Uterus (tissue), 4 donors: ENCODE data around the gene NKAPD1. TPM values are rescaled to one million over a fixed set of nuclear protein-coding genes. Genes with fewer than 3 reads are reported as not detected.
"Not testable (repeated sequence)": the region's sequence is repeated elsewhere in the genome, so short reads cannot be mapped to it uniquely, and the experiment has no call there.

Source experiments
- DNase-seq, 2 donors: peaks; one replicate each; pipeline ENCODE4 v3.0.0-alpha.2; 2019 to 2020
- H3K27ac ChIP-seq, 2 donors: fragments of 200-600 bp; sonication (generic); 1 replicate in 1 of 2; 2 replicates in 1 of 2; pipeline ENCODE4 v1.5.1; 2016 to 2018
- H3K27me3 ChIP-seq, 2 donors: fragments of 200-600 bp; sonication (generic); one replicate each; pipeline ENCODE4 v1.5.1; 2018 to 2019; ENCODE audit warnings: control low read depth in 1 of 2
- H3K36me3 ChIP-seq, 2 donors: fragments of 200-600 bp; sonication (generic); one replicate each; pipeline ENCODE4 v1.5.1; 2019; ENCODE audit warnings: control low read depth in 1 of 2
- H3K4me1 ChIP-seq, 2 donors: fragments of 200-600 bp; sonication (generic); one replicate each; pipeline ENCODE4 v1.5.1; 2018 to 2019; ENCODE audit warnings: control low read depth in 1 of 2
- H3K4me3 ChIP-seq, 2 donors: fragments of 200-600 bp; sonication (generic); 1 replicate in 1 of 2; 2 replicates in 1 of 2; pipeline ENCODE4 v1.5.1; 2018 to 2019; ENCODE audit warnings: mild to moderate bottlenecking in 1 of 2
- H3K9me3 ChIP-seq, 2 donors: fragments of 200-600 bp; sonication (generic); one replicate each; pipeline ENCODE4 v1.5.1; 2019; ENCODE audit warnings: control low read depth in 1 of 2
- CTCF ChIP-seq, 4 experiments: fragments of 200-600 bp in 2 of 4; fragments of 450-650 bp in 2 of 4; sonication (generic) in 2 of 4; IDR thresholded peaks; one replicate each; pipeline ENCODE4 v1.5.1; 2016 to 2019; ENCODE audit warnings: antibody characterized with exemption in 4 of 4, mild to moderate bottlenecking in 2 of 4, moderate library complexity in 1 of 4
- POLR2A ChIP-seq, 2 donors: fragments of 450-650 bp; IDR thresholded peaks; one replicate each; pipeline ENCODE4 v1.6.1; 2016; ENCODE audit warnings: antibody characterized with exemption in 2 of 2, mild to moderate bottlenecking in 1 of 2, moderate library complexity in 1 of 2
- intact Hi-C: fragments of 100-400 bp; cut with DNase I; formaldehyde crosslinking; loops from one replicate; pipeline ENCODE4 v1.15.1; 2023; ENCODE audit warnings: low total_unique reads
- total RNA-seq, 4 donors: library from RNA; depleted of rRNA in 3 of 4; stranded (reverse); fragments of >200 nt in 3 of 4; gene quantifications; one replicate each; pipeline versions ENCODE4 v1.1.0 to v1.2.4, GENCODE V29; 2014 to 2023
- donor health status: DM: yes; HTN: yes; CAD: no.

NKAPD1 gene
- total RNA-seq, result 10 to 100 TPM in 2 of 4 donors, 1 to 10 TPM in 2; 2.3 to 32.9 (median 14.3) TPM

GRCh38 chr11:112073941-112074811 is at the start of gene NKAPD1, which contains the start of gene PIH1D2:
Gene NKAPD1 (plus strand): TSS chr11:112074299. CDS start chr11:112075575, 1,276 bp downstream.
Gene PIH1D2 (minus strand): TSS chr11:112074017. CDS start chr11:112073174, 843 bp downstream.
- H3K4me3 ChIP-seq, result peak within 1 kb of the TSS; percentile 63 to 81
- H3K27ac ChIP-seq, result peak within 1 kb of the TSS; percentile 86 to 92
- no peaks in the 10 kb centered on the region for H3K9me3 ChIP-seq
- no peaks in the 10 kb centered on the region for H3K36me3 ChIP-seq
- H3K27me3 ChIP-seq, result no peaks in the 10 kb centered on the region
- intact Hi-C loops, result no loop called here
- peak; percentile 73 to 79 for DNase-seq
- TF ChIP-seq CTCF (IDR thresholded peaks at IDR 0.05), result peak in 3 of 4 experiments; percentile 6 to 42 (median 6)
- peak in 1 of 2 donors; percentile 17 for TF ChIP-seq POLR2A (IDR thresholded peaks at IDR 0.05)
- H3K4me1 ChIP-seq, result peaks cover 0 to 9% of the 10 kb centered on the region in 2 donors

- intact Hi-C loops, result no loop called here
- TF ChIP-seq POLR2A (IDR thresholded peaks at IDR 0.05), result peak in 1 of 2 donors; percentile 35
- no peak for TF ChIP-seq CTCF (IDR thresholded peaks at IDR 0.05)
- no peaks in the 10 kb centered on the region for H3K9me3 ChIP-seq
Measured at GRCh38 chr11:112024773-112025678, 49.1 kb upstream of the NKAPD1 start, which contains the start of gene DLAT. Gene DLAT (plus strand): TSS chr11:112025408. CDS start chr11:112025473, 65 bp downstream.

GRCh38 chr11:112025707-112026106 is 48.4 kb upstream of the NKAPD1 start:
- Histone ChIP-seq H3K9me3 (no peaks in the 10 kb centered on the region), H3K4me1 (no peaks in the 10 kb centered on the region), H3K27ac (peak overlapping the region; percentile 84 to 85), H3K27me3 (no peaks in the 10 kb centered on the region), H3K36me3 (no peaks in the 10 kb centered on the region), H3K4me3 (peak overlapping the region; percentile 72 to 73)
- TF ChIP-seq POLR2A (IDR thresholded peaks at IDR 0.05) (no peak), CTCF (IDR thresholded peaks at IDR 0.05) (no peak)
- no peak for DNase-seq
- intact Hi-C loops, result no loop called here

More at GRCh38 chr11:112024773-112025678, 49.1 kb upstream of the NKAPD1 start, which contains the start of gene DLAT:
- H3K27me3 ChIP-seq, result no peaks in the 10 kb centered on the region
- peak within 1 kb of the TSS; percentile 72 to 73 for H3K4me3 ChIP-seq
- no peaks in the 10 kb centered on the region for H3K4me1 ChIP-seq
- H3K27ac ChIP-seq, result peak within 1 kb of the TSS; percentile 84 to 85
- DNase-seq, result peak; percentile 75 to 83
- H3K36me3 ChIP-seq, result no peaks in the 10 kb centered on the region

GRCh38 chr11:112026784-112027410 is 47.2 kb upstream of the NKAPD1 start:
- intact Hi-C loops, H3K36me3 ChIP-seq, H3K4me1 ChIP-seq, H3K27ac ChIP-seq, H3K9me3 ChIP-seq, H3K27me3 ChIP-seq, DNase-seq, H3K4me3 ChIP-seq: not testable (repeated sequence)

- TF ChIP-seq POLR2A (IDR thresholded peaks at IDR 0.05), result no peak
- no peak for TF ChIP-seq CTCF (IDR thresholded peaks at IDR 0.05)
- intact Hi-C loops, result no loop called here
- H3K9me3 ChIP-seq, result no peaks in the 10 kb centered on the region
- H3K27me3 ChIP-seq, result no peaks in the 10 kb centered on the region
- no peaks in the 10 kb centered on the region for H3K4me1 ChIP-seq
- no peak overlapping the region for H3K4me3 ChIP-seq
- no peaks in the 10 kb centered on the region for H3K36me3 ChIP-seq
- no peak overlapping the region for H3K27ac ChIP-seq
- no peak for DNase-seq
Measured at GRCh38 chr11:112029460-112029859, 44.6 kb upstream of the NKAPD1 start.
